H1 (cell line): ENCODE results near the gene WASF3. TPM values are rescaled to one million over a fixed set of nuclear protein-coding genes. Genes with fewer than 3 reads are reported as not detected.

Source experiments
- CTCF ChIA-PET: fragments of 300-600 bp; sonication (Branson Sonifier 250); formaldehyde crosslinking; loops from one replicate; lab custom pipeline; 2021; ENCODE audit not compliant: partially characterized antibody; lab: Charles Lee
- POLR2A ChIA-PET: fragments of 300-600 bp; sonication (Branson Sonifier 250); formaldehyde crosslinking; loops from one replicate; lab custom pipeline; 2021; ENCODE audit warnings: inconsistent platforms; ENCODE audit not compliant: partially characterized antibody; lab: Charles Lee
- DNase-seq, 2 experiments: peaks; one replicate each; pipeline versions ENCODE4 v3.0.0 to v3.0.0-alpha.2; 2010 to 2022; ENCODE audit warnings: low spot score in 2 of 2, low read depth in 1 of 2, mixed read lengths in 1 of 2
- FAIRE-seq: peaks from 2 replicates; lab custom pipeline; 2011; peaks lifted over from hg19 to GRCh38; lab: Jason Lieb, UNC
- H2AFZ ChIP-seq: 2 replicates; pipeline ENCODE4 v1.8.1; 2012; ENCODE audit warnings: low read length, inconsistent platforms
- H2AK5ac ChIP-seq: 2 replicates; pipeline ENCODE4 v1.6.1; 2013; ENCODE audit warnings: low read depth, low read length
- H2BK120ac ChIP-seq: replicated peaks from 2 replicates; pipeline ENCODE3; 2013; ENCODE audit warnings: low read depth, low read length, inconsistent platforms
- H2BK12ac ChIP-seq: 2 replicates; pipeline ENCODE4 v1.6.1; 2013; ENCODE audit warnings: low read depth, low read length
- H2BK15ac ChIP-seq: 2 replicates; pipeline ENCODE4 v1.6.1; 2013; ENCODE audit warnings: low read length
- H2BK20ac ChIP-seq: 2 replicates; pipeline ENCODE4 v1.6.1; 2013; ENCODE audit warnings: low read length
- H2BK5ac ChIP-seq: 2 replicates; pipeline ENCODE4 v1.6.1; 2013; ENCODE audit warnings: low read depth, low read length
- H3K14ac ChIP-seq: 2 replicates; pipeline ENCODE4 v1.6.1; 2013; ENCODE audit warnings: inconsistent platforms; ENCODE audit not compliant: insufficient read length
- H3K18ac ChIP-seq: 2 replicates; pipeline ENCODE4 v1.6.1; 2013; ENCODE audit warnings: low read length; ENCODE audit errors: extremely low read depth
- H3K23ac ChIP-seq: 2 replicates; pipeline ENCODE4 v1.6.1; 2013; ENCODE audit warnings: inconsistent platforms; ENCODE audit not compliant: insufficient read length
- H3K23me2 ChIP-seq: 2 replicates; pipeline ENCODE4 v1.6.1; 2013; ENCODE audit warnings: low read depth, low read length
- H3K27ac ChIP-seq: 2 replicates; pipeline ENCODE4 v1.6.1; 2011; ENCODE audit warnings: low read depth, low read length, inconsistent platforms
- H3K27me3 ChIP-seq, 4 experiments: replicated peaks in 1 of 4; 1 replicate in 1 of 4; 2 replicates in 3 of 4; pipeline versions ENCODE4 v1.6.1 to v1.8.1; 2011 to 2013; ENCODE audit warnings: low read length in 3 of 4, mild to moderate bottlenecking in 3 of 4, inconsistent platforms in 2 of 4, mixed read lengths in 2 of 4, moderate library complexity in 1 of 4; ENCODE audit not compliant: control insufficient read depth in 3 of 4, insufficient read depth in 3 of 4; ENCODE audit errors: extremely low read depth in 1 of 4
- H3K36me3 ChIP-seq, 4 experiments: 2 replicates each; pipeline versions ENCODE4 v1.6.1 to v1.8.1; 2011 to 2013; ENCODE audit warnings: mild to moderate bottlenecking in 4 of 4, low read length in 3 of 4, moderate library complexity in 2 of 4, control low read depth in 1 of 4, inconsistent platforms in 1 of 4; ENCODE audit not compliant: insufficient read depth in 4 of 4, control insufficient read depth in 2 of 4
- H3K4ac ChIP-seq: replicated peaks from 2 replicates; pipeline ENCODE3; 2013; ENCODE audit warnings: low read length, low read depth, mixed read lengths, inconsistent platforms; ENCODE audit not compliant: insufficient read length
- H3K4me1 ChIP-seq, 4 experiments: replicated peaks in 1 of 4; 1 replicate in 1 of 4; 2 replicates in 3 of 4; pipeline versions ENCODE4 v1.6.1 to v1.8.1; 2011 to 2013; ENCODE audit warnings: low read length in 3 of 4, inconsistent platforms in 2 of 4, mixed read lengths in 1 of 4; ENCODE audit not compliant: insufficient read depth in 4 of 4, control insufficient read depth in 3 of 4
- H3K4me2 ChIP-seq, 2 experiments: 2 replicates each; pipeline versions ENCODE4 v1.6.1 to v1.8.1; 2011 to 2013; ENCODE audit warnings: low read depth in 2 of 2, low read length in 2 of 2, control low read depth in 1 of 2, inconsistent platforms in 1 of 2, mild to moderate bottlenecking in 1 of 2; ENCODE audit not compliant: insufficient read depth in 1 of 2
- H3K4me3 ChIP-seq, 4 experiments: fragments of 200-600, 300-600 bp in 1 of 4; sonication (generic), shearing (Covaris generic), sonication (Bioruptor Twin) in 1 of 4; 2 replicates each; pipeline versions ENCODE4 v1.5.1 to v1.8.1; 2011 to 2016; ENCODE audit warnings: low read length in 4 of 4, low read depth in 3 of 4, control low read depth in 2 of 4, inconsistent platforms in 2 of 4, mild to moderate bottlenecking in 2 of 4, mixed read lengths in 1 of 4, moderate library complexity in 1 of 4; ENCODE audit not compliant: insufficient read depth in 2 of 4; ENCODE audit errors: extremely low read depth in 1 of 4
- H3K56ac ChIP-seq: replicated peaks from 2 replicates; pipeline ENCODE3; 2013; ENCODE audit warnings: low read depth, mild to moderate bottlenecking, mixed read lengths, low read length, inconsistent platforms; ENCODE audit not compliant: insufficient read length
- H3K79me1 ChIP-seq: 2 replicates; pipeline ENCODE4 v1.6.1; 2013; ENCODE audit warnings: low read depth, low read length, control low read depth
- H3K79me2 ChIP-seq, 2 experiments: 2 replicates each; pipeline versions ENCODE4 v1.6.1 to v1.8.1; 2012 to 2013; ENCODE audit warnings: low read length in 2 of 2, mild to moderate bottlenecking in 2 of 2, inconsistent platforms in 1 of 2; ENCODE audit not compliant: insufficient read depth in 2 of 2, control insufficient read depth in 1 of 2
- H3K9ac ChIP-seq, 4 experiments: replicated peaks in 1 of 4; 1 replicate in 1 of 4; 2 replicates in 3 of 4; pipeline versions ENCODE4 v1.6.1 to v1.8.1; 2011 to 2013; ENCODE audit warnings: low read depth in 3 of 4, low read length in 3 of 4, control low read depth in 2 of 4, mild to moderate bottlenecking in 2 of 4, moderate library complexity in 2 of 4, inconsistent platforms in 1 of 4; ENCODE audit errors: extremely low read depth in 1 of 4
- H3K9me3 ChIP-seq, 2 experiments: 2 replicates each; pipeline versions ENCODE4 v1.6.1 to v1.8.1; 2012 to 2013; ENCODE audit warnings: mild to moderate bottlenecking in 2 of 2, moderate library complexity in 2 of 2, control low read depth in 1 of 2, inconsistent platforms in 1 of 2, low read depth in 1 of 2, low read length in 1 of 2, mixed read lengths in 1 of 2; ENCODE audit not compliant: insufficient read depth in 2 of 2
- H4K20me1 ChIP-seq, 2 experiments: replicated peaks in 1 of 2; 2 replicates each; pipeline versions ENCODE3 to v1.8.1; 2011 to 2013; ENCODE audit warnings: inconsistent platforms in 2 of 2, low read length in 2 of 2, mild to moderate bottlenecking in 1 of 2; ENCODE audit not compliant: insufficient read depth in 2 of 2, control insufficient read depth in 1 of 2
- H4K5ac ChIP-seq: 2 replicates; pipeline ENCODE4 v1.6.1; 2013; ENCODE audit warnings: low read length, low read depth, mixed read lengths, inconsistent platforms; ENCODE audit not compliant: insufficient read length
- H4K8ac ChIP-seq: 2 replicates; pipeline ENCODE4 v1.8.0; 2013; ENCODE audit warnings: mild to moderate bottlenecking, moderate library complexity, low read length, inconsistent platforms; ENCODE audit not compliant: insufficient read depth; ENCODE audit errors: extremely low read depth
- H4K91ac ChIP-seq: replicated peaks from 2 replicates; pipeline ENCODE3; 2013; ENCODE audit warnings: low read length, mixed read lengths, inconsistent platforms; ENCODE audit not compliant: insufficient read length
- CHD2 ChIP-seq: IDR thresholded peaks from 2 replicates; pipeline ENCODE4 v1.6.1; 2012; ENCODE audit warnings: low read length, improper control_type of control experiment
- CTCF ChIP-seq, 3 experiments: IDR thresholded peaks; 1 replicate in 2 of 3; 2 replicates in 1 of 3; pipeline versions ENCODE4 v1.5.1 to v1.6.1; 2011; ENCODE audit warnings: low read length in 3 of 3, mild to moderate bottlenecking in 3 of 3, inconsistent platforms in 2 of 3, low read depth in 1 of 3, moderate library complexity in 1 of 3; ENCODE audit not compliant: insufficient read depth in 1 of 3; ENCODE audit errors: control extremely low read depth in 1 of 3
- SP2 ChIP-seq: IDR thresholded peaks from 2 replicates; pipeline ENCODE4 v1.6.1; 2012; ENCODE audit warnings: mild to moderate bottlenecking, low read length, inconsistent platforms
- WGBS, 2 experiments: shearing (Covaris generic) in 1 of 2; methylation state at CpG; one replicate each; pipeline versions ENCODE4 v1.1.6 to v1.1.7; 2013 to 2015; ENCODE audit warnings: low lambda C conversion rate in 2 of 2, mixed read lengths in 2 of 2, inconsistent platforms in 1 of 2, low coverage in 1 of 2, missing lambda C conversion rate in 1 of 2; ENCODE audit not compliant: insufficient replicate concordance in 2 of 2, insufficient coverage in 1 of 2, insufficient read length in 1 of 2; ENCODE audit errors: extremely low coverage in 1 of 2, missing lambda C conversion rate in 1 of 2; 5-methylcytosine and 5-hydroxymethylcytosine counted together
- polyA plus RNA-seq, 7 experiments: library from polyadenylated mRNA; depleted of rRNA in 3 of 7; stranded (reverse) in 5 of 7; unstranded in 2 of 7; fragments of >200 nt in 5 of 7; fragments of 200-250 nt in 2 of 7; gene quantifications; 1 replicate in 5 of 7; 2 replicates in 1 of 7; 4 replicates in 1 of 7; pipeline versions ENCODE4 v1.2.1 to v1.2.3, GENCODE V29; 2011 to 2013; ENCODE audit warnings: missing spikeins in 2 of 7, mixed read lengths in 2 of 7
- total RNA-seq: library from RNA; stranded (reverse); fragmentation: NEBNext Ultra II Directional; extraction: Animal tissue kit (Norgen Biotek cat#: 25700); gene quantifications from 2 replicates; pipeline ENCODE4 v1.2.1, GENCODE V29; 2021

The WASF3 gene
- total and polyA plus RNA-seq, 2 of the 8 experiments (the other 6 are each of a cell fraction or from before 2014, with no cell fraction given), result 18.7 to 39.8 TPM

- CTCF ChIA-PET, result interaction anchor here (0.7 to 4.3 kb wide), 19 partner anchors 11 to 512 kb away, joined by 3 to 48 read pairs (median 5); no protein-coding TSS in a partner anchor
These were observed 139.8 kb downstream of the WASF3 start for GRCh38 chr13:26697069-26697955.

More at GRCh38 chr13:26697069-26697955, 139.8 kb downstream of the WASF3 start:
- POLR2A ChIA-PET, result no interaction called here
- Histone ChIP-seq H3K36me3 (no peaks in the 10 kb centered on the region), H3K4me2 (no peak overlapping the region), H4K8ac (no peak overlapping the region), H3K23ac (no peak overlapping the region), H3K14ac (no peak overlapping the region), H3K27ac (no peak overlapping the region), H4K20me1 (no peaks in the 10 kb centered on the region), H3K79me2 (no peaks in the 10 kb centered on the region), H3K23me2 (no peaks in the 10 kb centered on the region), H2BK15ac (peak overlapping the region; percentile 16; the same call in 1 of the 2 replicates), H3K18ac (no peak overlapping the region; the same call in 1 of the 2 replicates), H3K9me3 (no peaks in the 10 kb centered on the region), H2BK12ac (no peak overlapping the region), H3K27me3 (no peaks in the 10 kb centered on the region), H3K4ac (no peak overlapping the region), H4K5ac (no peak overlapping the region), H3K4me1 (peaks cover 0 to 4% (median 1%) of the 10 kb centered on the region in 4 experiments; a peak in 2 of 7 replicates), H4K91ac (no peak overlapping the region), H2BK20ac (no peak overlapping the region), H3K79me1 (no peaks in the 10 kb centered on the region), H3K56ac (no peak overlapping the region), H2BK120ac (no peak overlapping the region), H3K9ac (no peak overlapping the region), H3K4me3 (no peak overlapping the region), H2BK5ac (no peak overlapping the region), H2AFZ (no peak overlapping the region), H2AK5ac (no peak overlapping the region)
- FAIRE-seq, result no peak
- 92% methylated on average over 21 of the region's 21 CpGs; no CpG with 5 or more reads in 1 of the 2 experiments for WGBS, 2 experiments
- DNase-seq, result no peak
- no peak for TF ChIP-seq CTCF (IDR thresholded peaks at IDR 0.05; ENCODE audit: control extremely low read depth in 1 of 3, insufficient read depth in 1 of 3, low read depth in 1 of 3, low read length in 3 of 3)
- TF ChIP-seq CHD2, result no peak
- TF ChIP-seq SP2, result no peak
